Liver (tissue), 9 donors: ENCODE measurements around the gene EML1. TPM values are rescaled to one million over a fixed set of nuclear protein-coding genes. Genes with fewer than 3 reads are reported as not detected.

Source experiments
- DNase-seq: peaks from one replicate; pipeline ENCODE4 v3.0.0-alpha.2; 2017; ENCODE audit warnings: low spot score
- H3K27ac ChIP-seq, 2 donors: one replicate each; pipeline ENCODE4 v1.7.0; 2013; ENCODE audit warnings: inconsistent platforms in 2 of 2, low read length in 2 of 2, control low read depth in 1 of 2, low read depth in 1 of 2, mild to moderate bottlenecking in 1 of 2
- H3K27me3 ChIP-seq, 4 donors: one replicate each; pipeline versions ENCODE4 v1.6.1 to v1.7.0; 2013; ENCODE audit warnings: low read length in 3 of 4, inconsistent platforms in 1 of 4, mild to moderate bottlenecking in 1 of 4, moderate library complexity in 1 of 4; ENCODE audit not compliant: control insufficient read depth in 4 of 4, insufficient read depth in 4 of 4
- H3K36me3 ChIP-seq, 4 donors: one replicate each; pipeline versions ENCODE4 v1.6.1 to v1.7.0; 2013; ENCODE audit warnings: low read length in 3 of 4, mild to moderate bottlenecking in 3 of 4, low read depth in 1 of 4, moderate library complexity in 1 of 4; ENCODE audit not compliant: control insufficient read depth in 4 of 4, insufficient read depth in 3 of 4
- H3K4me1 ChIP-seq, 4 donors: one replicate each; pipeline versions ENCODE4 v1.6.1 to v1.7.0; 2013; ENCODE audit warnings: low read length in 3 of 4, mild to moderate bottlenecking in 3 of 4, moderate library complexity in 1 of 4; ENCODE audit not compliant: control insufficient read depth in 4 of 4, insufficient read depth in 4 of 4
- H3K4me3 ChIP-seq, 3 donors: one replicate each; pipeline versions ENCODE4 v1.6.1 to v1.7.0; 2013; ENCODE audit warnings: low read length in 3 of 3, control low read depth in 1 of 3, low read depth in 1 of 3, mild to moderate bottlenecking in 1 of 3
- H3K9ac ChIP-seq, 2 donors: one replicate each; pipeline ENCODE4 v1.7.0; 2013; ENCODE audit warnings: low read length in 2 of 2, mild to moderate bottlenecking in 2 of 2, moderate library complexity in 2 of 2, control low read depth in 1 of 2, low read depth in 1 of 2
- H3K9me3 ChIP-seq, 4 donors: one replicate each; pipeline versions ENCODE4 v1.6.1 to v1.7.0; 2013; ENCODE audit warnings: low read length in 3 of 4; ENCODE audit not compliant: control insufficient read depth in 4 of 4
- GABPA ChIP-seq, 2 donors: IDR thresholded peaks in 1 of 2; conservative IDR thresholded peaks in 1 of 2; 2 replicates each; pipeline ENCODE4 v1.6.1; 2016; ENCODE audit warnings: antibody characterized with exemption in 2 of 2, mild to moderate bottlenecking in 1 of 2, moderate library complexity in 1 of 2
- HNF4A ChIP-seq, 2 donors: conservative IDR thresholded peaks; 2 replicates each; pipeline ENCODE4 v1.6.1; 2016; ENCODE audit warnings: antibody characterized with exemption in 2 of 2, mild to moderate bottlenecking in 2 of 2
- NR2F2 ChIP-seq: IDR thresholded peaks from 2 replicates; pipeline ENCODE4 v1.6.1; 2016; ENCODE audit warnings: antibody characterized with exemption
- RXRA ChIP-seq, 2 donors: IDR thresholded peaks; 2 replicates each; pipeline ENCODE4 v1.6.1; 2017 to 2018; ENCODE audit warnings: antibody characterized with exemption in 2 of 2, mild to moderate bottlenecking in 1 of 2
- SP1 ChIP-seq: IDR thresholded peaks from 2 replicates; pipeline ENCODE4 v1.6.1; 2018; ENCODE audit warnings: antibody characterized with exemption, mild to moderate bottlenecking
- WGBS: extraction: QIAGEN DNeasy Blood & Tissue Kit; methylation state at CpG from one replicate; pipeline ENCODE4 v1.1.7; 2013; 5-methylcytosine and 5-hydroxymethylcytosine counted together
- polyA plus RNA-seq, 2 donors: library from polyadenylated mRNA; stranded (reverse) in 1 of 2; unstranded in 1 of 2; fragments of 200-250 nt in 1 of 2; fragments of >200 nt in 1 of 2; fragmentation: Nextera tagmentation in 1 of 2; extraction: Ambion mirVana in 1 of 2; gene quantifications; one replicate each; pipeline versions ENCODE4 v1.2.1 to v1.2.3, GENCODE V29; 2013 to 2015
- total RNA-seq, 2 donors: library from RNA; depleted of rRNA; stranded (reverse); fragments of >200 nt; gene quantifications; one replicate each; pipeline ENCODE4 v1.2.3, GENCODE V29; 2014
- TF ChIP-seq, protein P1 (sequence below): fragments of 150-350 bp; IDR thresholded peaks from 2 replicates; pipeline ENCODE4 v1.5.1; 2017; ENCODE audit warnings: improper control_type of control experiment, low read depth, low read length; ENCODE audit not compliant: missing input control
- TF ChIP-seq, protein P2 (sequence below): IDR thresholded peaks from 2 replicates; pipeline ENCODE4 v1.6.1; 2016; ENCODE audit warnings: antibody characterized with exemption
- TF ChIP-seq, protein P3 (sequence below): IDR thresholded peaks from 2 replicates; pipeline ENCODE4 v1.6.1; 2016; ENCODE audit warnings: antibody characterized with exemption, mild to moderate bottlenecking
- TF ChIP-seq, protein P4 (sequence below): IDR thresholded peaks from 2 replicates; pipeline ENCODE4 v1.6.1; 2016; ENCODE audit warnings: antibody characterized with exemption
- donor health status: healthy.
- donor health status: healthy.
- donor health status: healthy.
- donor health status: healthy.
- donor health status: healthy.

The EML1 gene
- total and polyA plus RNA-seq, 4 donors = 2.7 to 14.6 (median 4.6) TPM

DNA sequence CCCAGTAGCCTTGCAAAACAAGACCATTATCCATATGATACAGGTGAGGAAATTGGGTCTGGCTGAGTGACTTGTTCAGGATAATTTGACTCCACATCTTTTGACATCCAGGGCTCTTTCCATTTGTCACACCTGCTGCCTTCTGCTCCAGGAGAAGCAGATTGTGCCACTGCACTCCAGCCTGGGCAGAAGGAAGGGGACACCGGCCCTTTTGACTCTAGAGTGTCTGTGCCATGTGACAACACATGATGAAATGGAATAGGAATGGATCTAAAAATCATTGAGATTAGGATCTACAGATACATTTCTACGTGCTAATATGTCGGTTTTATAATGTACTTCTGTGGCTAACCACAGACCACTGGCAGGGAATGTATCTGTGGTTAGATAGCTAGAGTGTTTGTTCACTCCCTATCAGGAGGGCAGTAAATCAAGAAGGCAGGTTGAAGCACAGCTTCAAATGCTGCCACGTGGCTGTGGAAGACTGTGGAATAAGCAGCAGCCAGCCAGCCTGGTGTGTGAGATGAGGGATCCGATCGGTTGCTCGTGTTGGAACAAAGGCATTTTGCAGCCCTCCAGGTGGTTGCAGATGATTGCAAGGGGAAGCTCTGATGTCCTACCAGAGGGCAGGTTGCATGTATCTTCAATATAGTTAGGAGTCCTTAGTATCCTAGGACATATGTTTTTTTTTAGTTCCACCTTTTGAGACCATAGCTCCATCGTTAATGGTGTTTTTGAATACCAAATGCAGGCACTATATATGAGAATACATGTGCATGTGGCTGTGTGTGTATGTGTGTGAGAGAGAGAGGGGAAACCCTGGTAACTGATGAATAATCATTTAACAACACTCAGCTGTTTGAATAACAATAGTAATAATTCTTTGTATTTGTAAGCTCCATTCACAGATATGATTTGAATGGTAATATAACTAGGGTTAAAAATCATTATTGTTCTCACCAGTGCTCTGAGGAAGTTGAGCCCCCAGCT lies 28.6 kb downstream of the EML1 start (continued):
- TF ChIP-seq, protein P1, sequence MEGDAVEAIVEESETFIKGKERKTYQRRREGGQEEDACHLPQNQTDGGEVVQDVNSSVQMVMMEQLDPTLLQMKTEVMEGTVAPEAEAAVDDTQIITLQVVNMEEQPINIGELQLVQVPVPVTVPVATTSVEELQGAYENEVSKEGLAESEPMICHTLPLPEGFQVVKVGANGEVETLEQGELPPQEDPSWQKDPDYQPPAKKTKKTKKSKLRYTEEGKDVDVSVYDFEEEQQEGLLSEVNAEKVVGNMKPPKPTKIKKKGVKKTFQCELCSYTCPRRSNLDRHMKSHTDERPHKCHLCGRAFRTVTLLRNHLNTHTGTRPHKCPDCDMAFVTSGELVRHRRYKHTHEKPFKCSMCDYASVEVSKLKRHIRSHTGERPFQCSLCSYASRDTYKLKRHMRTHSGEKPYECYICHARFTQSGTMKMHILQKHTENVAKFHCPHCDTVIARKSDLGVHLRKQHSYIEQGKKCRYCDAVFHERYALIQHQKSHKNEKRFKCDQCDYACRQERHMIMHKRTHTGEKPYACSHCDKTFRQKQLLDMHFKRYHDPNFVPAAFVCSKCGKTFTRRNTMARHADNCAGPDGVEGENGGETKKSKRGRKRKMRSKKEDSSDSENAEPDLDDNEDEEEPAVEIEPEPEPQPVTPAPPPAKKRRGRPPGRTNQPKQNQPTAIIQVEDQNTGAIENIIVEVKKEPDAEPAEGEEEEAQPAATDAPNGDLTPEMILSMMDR = no peak
- TF ChIP-seq NR2F2 = no peak
- TF ChIP-seq, protein P2, sequence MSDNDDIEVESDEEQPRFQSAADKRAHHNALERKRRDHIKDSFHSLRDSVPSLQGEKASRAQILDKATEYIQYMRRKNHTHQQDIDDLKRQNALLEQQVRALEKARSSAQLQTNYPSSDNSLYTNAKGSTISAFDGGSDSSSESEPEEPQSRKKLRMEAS = no peak

DNA sequence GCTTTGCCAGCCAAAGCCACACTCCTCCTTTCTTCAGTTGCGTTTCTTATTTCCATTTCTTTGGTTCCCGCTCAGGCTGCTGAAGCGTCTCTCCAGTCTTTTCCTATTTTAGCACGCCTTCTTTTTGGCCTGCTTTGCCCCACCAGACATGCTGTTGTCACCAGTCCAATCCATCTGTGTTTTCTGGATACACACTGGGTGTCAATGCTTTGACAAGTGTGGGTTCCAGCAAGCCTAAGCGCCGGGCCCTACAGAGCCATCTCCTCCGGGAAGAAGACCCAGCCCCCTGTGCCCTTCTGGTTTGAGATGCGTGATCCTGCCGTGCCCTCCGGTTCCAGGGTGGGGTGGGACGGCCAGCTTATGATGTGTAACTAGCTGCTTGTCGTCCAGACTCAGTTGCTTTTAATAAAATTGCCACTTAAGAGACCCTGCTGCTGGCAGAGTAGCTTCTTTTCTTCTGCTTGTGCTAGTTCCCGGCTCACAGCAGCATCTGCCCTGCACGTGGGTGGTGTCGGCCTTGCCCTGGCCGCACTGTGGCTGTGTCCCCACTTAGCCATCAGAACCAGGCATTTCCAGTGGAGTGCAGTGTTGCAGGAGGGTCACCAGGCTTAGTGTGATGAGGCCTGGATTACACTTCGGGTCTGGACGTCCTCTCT lies 29.7 kb downstream of the EML1 start:
- no peak overlapping the region for H3K27ac ChIP-seq
- no peaks in the 10 kb centered on the region for H3K9me3 ChIP-seq

DNA sequence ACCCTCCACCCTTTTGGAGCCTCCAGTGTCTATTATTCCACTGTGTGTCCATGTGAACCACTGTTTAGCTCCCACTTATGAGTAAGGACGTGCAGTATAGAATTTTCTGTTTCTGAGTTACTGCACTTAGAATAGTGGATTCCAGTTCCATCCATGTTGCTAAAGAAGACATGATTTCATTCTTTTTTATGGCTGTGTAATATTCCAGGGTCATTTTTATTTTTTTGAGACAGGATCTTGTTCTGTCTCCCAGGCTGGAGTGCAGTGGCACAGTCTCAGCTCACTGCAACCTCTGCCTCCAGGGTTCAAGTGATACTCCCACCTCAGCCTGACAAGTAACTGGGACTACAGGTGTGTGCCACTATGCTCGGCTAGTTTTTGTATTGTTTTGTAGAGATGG lies 31.6 kb downstream of the EML1 start:
- H3K27ac ChIP-seq = no peak overlapping the region
- no peaks in the 10 kb centered on the region for H3K27me3 ChIP-seq
- TF ChIP-seq, protein P3, sequence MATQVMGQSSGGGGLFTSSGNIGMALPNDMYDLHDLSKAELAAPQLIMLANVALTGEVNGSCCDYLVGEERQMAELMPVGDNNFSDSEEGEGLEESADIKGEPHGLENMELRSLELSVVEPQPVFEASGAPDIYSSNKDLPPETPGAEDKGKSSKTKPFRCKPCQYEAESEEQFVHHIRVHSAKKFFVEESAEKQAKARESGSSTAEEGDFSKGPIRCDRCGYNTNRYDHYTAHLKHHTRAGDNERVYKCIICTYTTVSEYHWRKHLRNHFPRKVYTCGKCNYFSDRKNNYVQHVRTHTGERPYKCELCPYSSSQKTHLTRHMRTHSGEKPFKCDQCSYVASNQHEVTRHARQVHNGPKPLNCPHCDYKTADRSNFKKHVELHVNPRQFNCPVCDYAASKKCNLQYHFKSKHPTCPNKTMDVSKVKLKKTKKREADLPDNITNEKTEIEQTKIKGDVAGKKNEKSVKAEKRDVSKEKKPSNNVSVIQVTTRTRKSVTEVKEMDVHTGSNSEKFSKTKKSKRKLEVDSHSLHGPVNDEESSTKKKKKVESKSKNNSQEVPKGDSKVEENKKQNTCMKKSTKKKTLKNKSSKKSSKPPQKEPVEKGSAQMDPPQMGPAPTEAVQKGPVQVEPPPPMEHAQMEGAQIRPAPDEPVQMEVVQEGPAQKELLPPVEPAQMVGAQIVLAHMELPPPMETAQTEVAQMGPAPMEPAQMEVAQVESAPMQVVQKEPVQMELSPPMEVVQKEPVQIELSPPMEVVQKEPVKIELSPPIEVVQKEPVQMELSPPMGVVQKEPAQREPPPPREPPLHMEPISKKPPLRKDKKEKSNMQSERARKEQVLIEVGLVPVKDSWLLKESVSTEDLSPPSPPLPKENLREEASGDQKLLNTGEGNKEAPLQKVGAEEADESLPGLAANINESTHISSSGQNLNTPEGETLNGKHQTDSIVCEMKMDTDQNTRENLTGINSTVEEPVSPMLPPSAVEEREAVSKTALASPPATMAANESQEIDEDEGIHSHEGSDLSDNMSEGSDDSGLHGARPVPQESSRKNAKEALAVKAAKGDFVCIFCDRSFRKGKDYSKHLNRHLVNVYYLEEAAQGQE = no peak
- TF ChIP-seq RXRA (IDR thresholded peaks at IDR 0.05) = no peak
- no peaks in the 10 kb centered on the region for H3K9me3 ChIP-seq
- H3K4me1 ChIP-seq = no peaks in the 10 kb centered on the region
- no peak overlapping the region for H3K4me3 ChIP-seq
- WGBS = 95% methylated on average over 2 of the region's 2 CpGs
- H3K9ac ChIP-seq = no peak overlapping the region
- no peaks in the 10 kb centered on the region for H3K36me3 ChIP-seq
- no peak for DNase-seq

More for the DNA sequence above, 29.7 kb downstream of the EML1 start:
- 92% methylated on average over 18 of the region's 18 CpGs for WGBS
- no peak for DNase-seq
- H3K9ac ChIP-seq = no peak overlapping the region
- no peaks in the 10 kb centered on the region for H3K36me3 ChIP-seq
- no peaks in the 10 kb centered on the region for H3K27me3 ChIP-seq
- TF ChIP-seq SP1 = no peak
- TF ChIP-seq HNF4A (conservative IDR thresholded peaks at IDR 0.05) = no peak
- TF ChIP-seq, protein P4, sequence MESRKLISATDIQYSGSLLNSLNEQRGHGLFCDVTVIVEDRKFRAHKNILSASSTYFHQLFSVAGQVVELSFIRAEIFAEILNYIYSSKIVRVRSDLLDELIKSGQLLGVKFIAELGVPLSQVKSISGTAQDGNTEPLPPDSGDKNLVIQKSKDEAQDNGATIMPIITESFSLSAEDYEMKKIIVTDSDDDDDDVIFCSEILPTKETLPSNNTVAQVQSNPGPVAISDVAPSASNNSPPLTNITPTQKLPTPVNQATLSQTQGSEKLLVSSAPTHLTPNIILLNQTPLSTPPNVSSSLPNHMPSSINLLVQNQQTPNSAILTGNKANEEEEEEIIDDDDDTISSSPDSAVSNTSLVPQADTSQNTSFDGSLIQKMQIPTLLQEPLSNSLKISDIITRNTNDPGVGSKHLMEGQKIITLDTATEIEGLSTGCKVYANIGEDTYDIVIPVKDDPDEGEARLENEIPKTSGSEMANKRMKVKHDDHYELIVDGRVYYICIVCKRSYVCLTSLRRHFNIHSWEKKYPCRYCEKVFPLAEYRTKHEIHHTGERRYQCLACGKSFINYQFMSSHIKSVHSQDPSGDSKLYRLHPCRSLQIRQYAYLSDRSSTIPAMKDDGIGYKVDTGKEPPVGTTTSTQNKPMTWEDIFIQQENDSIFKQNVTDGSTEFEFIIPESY = no peak
- TF ChIP-seq RXRA (IDR thresholded peaks at IDR 0.05) = no peak
- TF ChIP-seq, protein P2 = no peak
- no peak for TF ChIP-seq GABPA (IDR thresholded peaks at IDR 0.05 in 1 of 2, conservative IDR thresholded peaks at IDR 0.05 in 1 of 2)
- H3K4me3 ChIP-seq = no peak overlapping the region
- no peaks in the 10 kb centered on the region for H3K4me1 ChIP-seq
